OCI-LY7 (cell line): ENCODE data around the gene LRP3. TPM values are rescaled to one million over a fixed set of nuclear protein-coding genes. Genes with fewer than 3 reads are reported as not detected.
"Not testable (repeated sequence)": the region's sequence is repeated elsewhere in the genome, so short reads cannot be mapped to it uniquely, and the experiment has no call there.

Source experiments
- BruUV-seq: library from RNA; stranded (reverse); fragments of 400-500 nt; replicated peaks from 2 replicates; lab custom pipeline; 2021; lab: Mats Ljungman, UMichigan
- CTCF ChIA-PET: fragments of 300-600 bp; sonication (Branson Sonifier 250); formaldehyde crosslinking; loops from one replicate; lab custom pipeline; 2022; ENCODE audit warnings: antibody characterized with exemption; ENCODE audit not compliant: unreplicated experiment; lab: Charles Lee
- POLR2A ChIA-PET: fragments of 300-600 bp; sonication (Branson Sonifier 250); formaldehyde crosslinking; loops from one replicate; lab custom pipeline; 2022; ENCODE audit warnings: antibody characterized with exemption; lab: Charles Lee
- DNase-seq: peaks from one replicate; pipeline ENCODE4 v3.0.0-alpha.2; 2015; ENCODE audit warnings: low spot score
- H2AFZ ChIP-seq: fragments of 200-600 bp; sonication (generic), shearing (Covaris generic); 2 replicates; pipeline ENCODE4 v1.6.1; 2014; ENCODE audit warnings: mild to moderate bottlenecking, antibody characterized with exemption, low read length, moderate library complexity
- H3K27ac ChIP-seq: fragments of 200-600 bp; sonication (generic); 2 replicates; pipeline ENCODE4 v1.5.1; 2014; ENCODE audit warnings: mixed run types, low read depth, mild to moderate bottlenecking, moderate library complexity, low read length, inconsistent platforms; ENCODE audit not compliant: poor library complexity, severe bottlenecking
- H3K36me3 ChIP-seq: fragments of 200-600 bp; sonication (generic); 2 replicates; pipeline ENCODE4 v1.6.1; 2014; ENCODE audit warnings: mild to moderate bottlenecking, antibody characterized with exemption, low read length, moderate library complexity, mixed read lengths; ENCODE audit not compliant: insufficient read depth
- H3K4me1 ChIP-seq: fragments of 200-600 bp; sonication (generic); 2 replicates; pipeline ENCODE4 v1.5.1; 2014; ENCODE audit warnings: mild to moderate bottlenecking, low read length; ENCODE audit not compliant: insufficient read depth, poor library complexity, severe bottlenecking
- H3K4me2 ChIP-seq: fragments of 200-600 bp; sonication (generic); 2 replicates; pipeline ENCODE4 v1.6.1; 2014; ENCODE audit warnings: mild to moderate bottlenecking, low read length
- H3K4me3 ChIP-seq: fragments of 200-600 bp; sonication (generic); 2 replicates; pipeline ENCODE4 v1.5.1; 2014; ENCODE audit warnings: mild to moderate bottlenecking, low read depth, low read length; ENCODE audit not compliant: poor library complexity, severe bottlenecking
- H3K79me2 ChIP-seq: fragments of 200-600 bp; sonication (generic); 2 replicates; pipeline ENCODE4 v1.6.1; 2016; ENCODE audit warnings: low read depth, mild to moderate bottlenecking, low read length, moderate library complexity, mixed read lengths; ENCODE audit not compliant: insufficient read depth
- H3K9me2 ChIP-seq: fragments of 200-600 bp; sonication (generic); 2 replicates; pipeline ENCODE4 v1.6.1; 2016; ENCODE audit warnings: mild to moderate bottlenecking, low read length, mixed read lengths; ENCODE audit not compliant: insufficient read depth
- H3K9me3 ChIP-seq: fragments of 200-600 bp; sonication (generic); 2 replicates; pipeline ENCODE4 v1.6.1; 2014; ENCODE audit warnings: mild to moderate bottlenecking, mixed run types, low read length, mixed read lengths
- H4K20me1 ChIP-seq: fragments of 200-600 bp; sonication (generic); 2 replicates; pipeline ENCODE4 v1.6.1; 2014; ENCODE audit warnings: mild to moderate bottlenecking, antibody characterized with exemption, low read length, moderate library complexity, mixed read lengths; ENCODE audit not compliant: insufficient read depth
- CTCF ChIP-seq: fragments of 200-600 bp; sonication (generic); conservative IDR thresholded peaks from 2 replicates; pipeline ENCODE4 v1.5.1; 2014; ENCODE audit warnings: mild to moderate bottlenecking, antibody characterized with exemption, low read length, moderate library complexity, mixed read lengths
- EZH2phosphoT487 ChIP-seq: fragments of 200-600 bp; sonication (generic); IDR thresholded peaks from 2 replicates; pipeline ENCODE4 v1.6.1; 2018; ENCODE audit warnings: low read depth, borderline replicate concordance, mild to moderate bottlenecking, mixed run types, antibody characterized with exemption, low read length, moderate library complexity, mixed read lengths
- intact Hi-C: fragments of 100-400 bp; cut with micrococcal nuclease; formaldehyde crosslinking; loops from one replicate; pipeline ENCODE4 v1.10.0; 2022; ENCODE audit not compliant: unreplicated experiment
- total RNA-seq, 2 experiments: library from RNA; depleted of rRNA in 1 of 2; stranded (reverse); fragments of >200 nt in 1 of 2; shearing (Covaris generic) in 1 of 2; gene quantifications; 2 replicates each; pipeline ENCODE4 v1.2.3, GENCODE V29; 2014 to 2022

LRP3 gene
- total RNA-seq, 2 experiments from 2014 or later: not detected

GRCh38 chr19:33220115-33220514, 26.0 kb downstream of the LRP3 start:
- Histone ChIP-seq H3K4me2 (no peak overlapping the region), H2AFZ (no peak overlapping the region), H3K9me2 (no peaks in the 10 kb centered on the region), H3K36me3 (no peaks in the 10 kb centered on the region), H3K27ac (no peak overlapping the region), H3K9me3 (no peaks in the 10 kb centered on the region), H4K20me1 (no peaks in the 10 kb centered on the region), H3K4me1 (no peaks in the 10 kb centered on the region), H3K79me2 (no peaks in the 10 kb centered on the region), H3K4me3 (no peak overlapping the region)
- no peak for DNase-seq
- CTCF ChIA-PET: no interaction called here
- BruUV-seq: no TSS peak
- POLR2A ChIA-PET: no interaction called here
- no peak for TF ChIP-seq EZH2phosphoT487
- TF ChIP-seq CTCF: no peak
- intact Hi-C loops: no loop called here

GRCh38 chr19:33220735-33221134, 26.6 kb downstream of the LRP3 start:
- BruUV-seq: no TSS peak
- Histone ChIP-seq H3K4me1 (no peaks in the 10 kb centered on the region), H3K79me2 (no peaks in the 10 kb centered on the region), H3K27ac (no peak overlapping the region), H3K9me3 (no peaks in the 10 kb centered on the region), H3K36me3 (no peaks in the 10 kb centered on the region), H3K4me3 (no peak overlapping the region), H4K20me1 (no peaks in the 10 kb centered on the region), H3K4me2 (no peak overlapping the region), H2AFZ (no peak overlapping the region), H3K9me2 (no peaks in the 10 kb centered on the region)
- CTCF ChIA-PET: no interaction called here
- intact Hi-C loops: no loop called here
- DNase-seq: no peak
- POLR2A ChIA-PET: no interaction called here
- TF ChIP-seq EZH2phosphoT487: no peak
- TF ChIP-seq CTCF: no peak

- ChIA-PET CTCF (no interaction called here), POLR2A (no interaction called here)
- Histone ChIP-seq H3K9me2 (no peaks in the 10 kb centered on the region), H4K20me1 (no peaks in the 10 kb centered on the region), H3K79me2 (no peaks in the 10 kb centered on the region), H3K27ac (no peak overlapping the region), H3K4me1 (no peaks in the 10 kb centered on the region), H3K9me3 (no peaks in the 10 kb centered on the region), H3K4me3 (no peak overlapping the region), H3K36me3 (no peaks in the 10 kb centered on the region), H2AFZ (no peak overlapping the region), H3K4me2 (no peak overlapping the region)
- BruUV-seq: no TSS peak
- TF ChIP-seq EZH2phosphoT487 (no peak), CTCF (no peak)
- no peak for DNase-seq
- intact Hi-C loops: no loop called here
Measured at GRCh38 chr19:33221638-33222037, 27.5 kb downstream of the LRP3 start.

- H3K9me2 ChIP-seq, DNase-seq, H4K20me1 ChIP-seq, CTCF ChIA-PET, H3K79me2 ChIP-seq, H2AFZ ChIP-seq, H3K4me2 ChIP-seq, H3K9me3 ChIP-seq, intact Hi-C loops, BruUV-seq, POLR2A ChIA-PET, H3K4me1 ChIP-seq, H3K4me3 ChIP-seq, H3K27ac ChIP-seq, H3K36me3 ChIP-seq: not testable (repeated sequence)
Measured at GRCh38 chr19:33222255-33222654, 28.1 kb downstream of the LRP3 start.
